ENCODE data around the gene CHMP1B. TPM values are rescaled to one million over a fixed set of nuclear protein-coding genes. Genes with fewer than 3 reads are reported as not detected.

CHMP1B gene
- total RNA-seq, 4 donors from 2014 or later, result 33.4 to 55.1 (median 39.8) TPM

- no peak for TF ChIP-seq CTCF (IDR thresholded peaks at IDR 0.05; ENCODE audit: low read depth)
These were observed 9.6 kb downstream of the CHMP1B start for GRCh38 chr18:11860594-11861450.

GRCh38 chr18:11861583-11862288 lies 10.5 kb downstream of the CHMP1B start:
- TF ChIP-seq CTCF (IDR thresholded peaks at IDR 0.05; ENCODE audit: low read depth), result no peak

- no peak for TF ChIP-seq CTCF (IDR thresholded peaks at IDR 0.05; ENCODE audit: low read depth)
These were observed 11.4 kb downstream of the CHMP1B start for GRCh38 chr18:11862468-11863137.

GRCh38 chr18:11864471-11864870 lies 13.3 kb downstream of the CHMP1B start:
- no peak for TF ChIP-seq CTCF (IDR thresholded peaks at IDR 0.05; ENCODE audit: low read depth)

- TF ChIP-seq CTCF (IDR thresholded peaks at IDR 0.05; ENCODE audit: low read depth), result no peak
These were observed 13.9 kb downstream of the CHMP1B start for GRCh38 chr18:11865071-11865470.

- TF ChIP-seq CTCF (IDR thresholded peaks at IDR 0.05; ENCODE audit: low read depth), result no peak
These were observed 15.1 kb downstream of the CHMP1B start for GRCh38 chr18:11866329-11866728.

GRCh38 chr18:11866764-11867163 lies 15.6 kb downstream of the CHMP1B start:
- no peak for TF ChIP-seq CTCF (IDR thresholded peaks at IDR 0.05; ENCODE audit: low read depth)
